ENCODE results near the gene JUND. TPM values are rescaled to one million over a fixed set of nuclear protein-coding genes. Genes with fewer than 3 reads are reported as not detected.

JUND gene
- total and polyA plus RNA-seq, 4 experiments from 2014 or later, result 16.5 to 163 (median 148) TPM

DNA sequence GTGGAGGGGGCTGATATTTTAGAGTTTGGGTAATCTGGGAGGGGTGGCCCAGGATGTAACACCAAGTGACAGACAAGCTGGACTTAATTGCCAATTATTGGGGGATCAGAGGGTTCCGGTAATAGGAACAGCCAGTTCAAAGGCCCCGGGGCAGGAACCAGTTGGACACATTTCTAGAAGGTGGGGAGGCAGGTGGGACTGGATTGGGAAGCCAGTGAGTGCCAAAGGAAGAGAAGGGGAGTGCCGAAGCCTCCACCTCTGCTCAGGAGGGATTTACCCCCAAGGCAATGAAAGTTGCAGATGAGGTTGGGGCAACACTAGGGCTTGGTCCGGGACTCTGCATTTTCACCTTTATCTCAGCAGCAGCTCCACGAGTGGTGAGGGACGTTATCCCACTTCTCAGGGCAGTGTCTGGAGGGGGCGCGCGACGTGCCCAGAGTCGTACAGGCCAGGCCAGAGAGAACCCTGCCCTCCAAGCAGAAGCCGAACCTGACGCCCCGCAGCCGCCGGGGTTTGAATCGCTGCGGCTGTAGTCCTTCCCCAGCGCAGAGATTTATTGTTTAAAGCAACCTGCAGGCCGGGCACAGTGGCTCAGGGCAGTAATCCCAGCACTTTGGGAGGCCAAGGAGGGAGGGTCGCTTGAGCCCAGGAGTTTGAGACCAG, 5.7 kb upstream of the JUND start:
- peaks cover 59% of the 10 kb centered on the region for H3K4me1 ChIP-seq (ENCODE audit: insufficient read depth, low read length)
- peaks cover 0 to 4% of the 10 kb centered on the region in 2 donors for H3K36me3 Mint-ChIP-seq
- H3K27me3 Mint-ChIP-seq, result no peaks in the 10 kb centered on the region
- peaks cover 0 to 2% (median 0%) of the 10 kb centered on the region in 8 donors for H3K9me3 Mint-ChIP-seq
- peak overlapping the region in 5 of 7 donors; percentile 32 to 91 (median 85) for H3K27ac Mint-ChIP-seq
- intact Hi-C loops (cut with micrococcal nuclease), result no loop called here
- POLR2A ChIA-PET (ENCODE audit: partially characterized antibody), result interaction anchor here (0.7 to 27.2 kb wide), 3 partner anchors 14 to 75 kb away, joined by 3 to 1691 read pairs (median 1055); partner anchors contain the start of gene LSM4
- H3K4me3 Mint-ChIP-seq, result no peak overlapping the region
- no peak overlapping the region for H3K27ac ChIP-seq (ENCODE audit: low read depth, low read length)
- no peak for DNase-seq
- CTCF ChIA-PET (ENCODE audit: partially characterized antibody), result no interaction called here
- no peak overlapping the region for H3K4me3 ChIP-seq (ENCODE audit: low read length in 2 of 2)
- H3K27me3 ChIP-seq (ENCODE audit: insufficient read depth, low read length), result no peaks in the 10 kb centered on the region
- H3K36me3 ChIP-seq (ENCODE audit: insufficient read depth, low read length), result no peaks in the 10 kb centered on the region
- no peaks in the 10 kb centered on the region for H3K9me3 ChIP-seq (ENCODE audit: control insufficient read depth in 1 of 2, low read length in 2 of 2)
- H3K4me1 Mint-ChIP-seq, result peaks cover 37 to 70% (median 53%) of the 10 kb centered on the region in 4 donors

DNA sequence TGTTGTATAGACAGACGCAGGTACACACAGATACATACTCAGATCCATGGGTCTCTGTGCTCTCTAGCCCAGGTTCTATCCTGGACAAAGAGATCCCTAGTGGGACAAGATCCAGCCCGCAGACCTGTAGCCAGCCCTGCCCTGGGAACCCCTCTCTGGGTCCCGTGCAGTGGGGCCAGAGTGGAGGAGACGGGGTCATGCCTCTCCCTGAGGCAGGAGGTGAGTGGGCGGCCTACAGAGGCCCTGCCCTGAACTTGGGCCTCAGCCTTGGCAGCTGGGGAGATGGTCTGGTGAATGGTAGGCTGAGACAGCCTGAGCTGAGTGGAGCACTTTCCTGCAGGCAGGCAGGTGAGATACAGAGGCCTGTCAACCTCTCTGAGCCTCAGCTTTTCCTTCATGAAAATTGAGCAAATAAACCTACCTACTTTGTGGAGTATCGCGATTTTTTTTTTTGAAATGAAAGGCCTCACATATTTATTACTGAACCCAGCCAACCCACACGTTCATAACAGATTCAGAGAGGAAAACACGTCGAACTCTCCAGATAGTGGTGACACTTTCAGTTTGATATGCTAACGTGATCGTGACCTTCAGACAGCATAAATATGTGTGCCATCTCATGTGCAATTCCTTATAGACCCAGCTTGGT, 3.4 kb upstream of the JUND start:
- POLR2A ChIA-PET (ENCODE audit: partially characterized antibody), result interaction anchor here (8.7 to 27.2 kb wide), 3 partner anchors 7 to 36 kb away, joined by 516 to 1691 read pairs (median 1055); partner anchors contain the start of gene LSM4
- H3K36me3 Mint-ChIP-seq, result peaks cover 0 to 8% of the 10 kb centered on the region in 2 donors
- Histone ChIP-seq H3K4me3 (ENCODE audit: low read length in 2 of 2) (no peak overlapping the region), H3K27ac (ENCODE audit: low read depth, low read length) (peak overlapping the region; percentile 56), H3K27me3 (ENCODE audit: insufficient read depth, low read length) (no peaks in the 10 kb centered on the region), H3K9me3 (ENCODE audit: control insufficient read depth in 1 of 2, low read length in 2 of 2) (no peaks in the 10 kb centered on the region), H3K36me3 (ENCODE audit: insufficient read depth, low read length) (no peaks in the 10 kb centered on the region), H3K4me1 (ENCODE audit: insufficient read depth, low read length) (peaks cover 38% of the 10 kb centered on the region)
- peak in 3 of 5 donors; percentile 18 to 44 (median 32) for DNase-seq
- CTCF ChIA-PET (ENCODE audit: partially characterized antibody), result interaction anchor here (18.3 kb wide), 1 partner anchor 43 kb away, joined by 542 read pairs; no protein-coding TSS in a partner anchor
- H3K4me1 Mint-ChIP-seq, result peaks cover 22 to 52% (median 38%) of the 10 kb centered on the region in 4 donors
- H3K27me3 Mint-ChIP-seq, result peaks cover 0 to under 1% of the 10 kb centered on the region in 2 donors
- intact Hi-C loops (cut with micrococcal nuclease), result no loop called here
- peak overlapping the region in 7 of 8 donors; percentile 26 to 81 (median 61) for H3K4me3 Mint-ChIP-seq
- H3K27ac Mint-ChIP-seq, result peak overlapping the region; percentile 90 to 99 (median 91)
- peaks cover 0 to 10% (median under 1%) of the 10 kb centered on the region in 8 donors for H3K9me3 Mint-ChIP-seq

DNA sequence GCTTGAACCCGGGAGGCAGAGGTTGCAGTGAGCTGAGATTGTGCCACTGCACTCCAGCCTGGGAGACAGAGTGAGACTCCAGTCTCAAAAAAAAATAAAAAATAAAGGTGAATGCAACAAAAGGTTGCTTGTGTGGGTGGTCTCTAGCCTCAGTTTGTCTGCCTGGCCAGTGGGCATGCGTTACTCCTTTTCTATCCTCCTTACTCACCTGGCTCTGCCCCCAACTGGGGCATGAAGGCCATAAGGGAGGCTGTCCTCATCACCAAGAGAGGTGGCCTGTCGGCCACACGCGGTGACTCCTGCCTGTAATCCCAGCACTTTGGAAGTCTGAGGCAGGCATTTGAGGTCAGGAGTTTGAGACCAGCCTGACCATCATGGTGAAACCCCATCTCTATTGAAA, 1.9 kb upstream of the JUND start:
- Mint-ChIP-seq H3K9me3 (peaks cover 0 to 23% (median 3%) of the 10 kb centered on the region in 8 donors), H3K27ac (peak overlapping the region; percentile 61 to 99 (median 91)), H3K36me3 (peaks cover 14 to 23% of the 10 kb centered on the region in 2 donors), H3K4me1 (peaks cover 27 to 57% (median 43%) of the 10 kb centered on the region in 4 donors), H3K27me3 (peaks cover 0 to 6% of the 10 kb centered on the region in 2 donors), H3K4me3 (peak overlapping the region in 3 of 8 donors; percentile 31 to 87 (median 43))
- peak overlapping the region; percentile 91 for H3K27ac ChIP-seq (ENCODE audit: low read depth, low read length)
- H3K4me1 ChIP-seq (ENCODE audit: insufficient read depth, low read length), result peaks cover 39% of the 10 kb centered on the region
- DNase-seq, result no peak
- H3K36me3 ChIP-seq (ENCODE audit: insufficient read depth, low read length), result peaks cover 9% of the 10 kb centered on the region
- no peaks in the 10 kb centered on the region for H3K27me3 ChIP-seq (ENCODE audit: insufficient read depth, low read length)
- intact Hi-C loops (cut with micrococcal nuclease), result no loop called here
- CTCF ChIA-PET (ENCODE audit: partially characterized antibody), result interaction anchor here (5.9 to 18.3 kb wide), 2 partner anchors 35 to 44 kb away, joined by 255 to 542 read pairs; partner anchors contain the start of gene LSM4
- no peak overlapping the region for H3K4me3 ChIP-seq (ENCODE audit: low read length in 2 of 2)
- no peaks in the 10 kb centered on the region for H3K9me3 ChIP-seq (ENCODE audit: control insufficient read depth in 1 of 2, low read length in 2 of 2)
- POLR2A ChIA-PET (ENCODE audit: partially characterized antibody), result interaction anchor here (5.4 to 27.2 kb wide), 4 partner anchors 8 to 136 kb away, joined by 125 to 1691 read pairs (median 786); partner anchors contain the start of genes LSM4 and SSBP4

DNA sequence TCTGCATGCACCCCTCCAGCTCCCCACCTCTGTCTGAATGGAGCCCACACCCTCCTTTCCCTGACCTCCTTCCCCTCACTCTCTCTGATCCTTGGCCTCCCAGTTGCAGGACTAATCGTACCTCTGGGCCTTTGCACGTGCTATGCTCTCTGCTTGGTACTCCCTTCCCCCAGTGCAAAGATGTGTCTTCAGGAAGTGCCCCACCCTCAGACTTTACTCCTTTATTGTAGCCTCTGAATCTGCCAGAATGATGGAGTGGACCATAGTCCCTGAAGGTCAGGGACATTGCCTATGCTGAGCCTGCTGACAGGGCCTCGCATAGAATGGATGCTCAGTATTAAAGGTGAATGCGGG, 1.3 kb upstream of the JUND start:
- H3K9me3 Mint-ChIP-seq, result peaks cover 0 to 28% (median 3%) of the 10 kb centered on the region in 8 donors
- H3K36me3 ChIP-seq (ENCODE audit: insufficient read depth, low read length), result peaks cover 13% of the 10 kb centered on the region
- H3K4me1 ChIP-seq (ENCODE audit: insufficient read depth, low read length), result peaks cover 45% of the 10 kb centered on the region
- peak in 2 of 5 donors; percentile 17 to 40 for DNase-seq
- H3K36me3 Mint-ChIP-seq, result peaks cover 14 to 28% of the 10 kb centered on the region in 2 donors
- peak overlapping the region; percentile 48 to 67 for H3K4me3 ChIP-seq (ENCODE audit: low read length in 2 of 2)
- H3K9me3 ChIP-seq (ENCODE audit: control insufficient read depth in 1 of 2, low read length in 2 of 2), result no peaks in the 10 kb centered on the region
- H3K4me1 Mint-ChIP-seq, result peaks cover 32 to 62% (median 46%) of the 10 kb centered on the region in 4 donors
- peak overlapping the region; percentile 91 for H3K27ac ChIP-seq (ENCODE audit: low read depth, low read length)
- CTCF ChIA-PET (ENCODE audit: partially characterized antibody), result interaction anchor here (5.4 to 18.3 kb wide), 5 partner anchors 10 to 45 kb away, joined by 49 to 542 read pairs (median 118); partner anchors contain the start of gene LSM4
- POLR2A ChIA-PET (ENCODE audit: partially characterized antibody), result interaction anchor here (4.3 to 27.2 kb wide), 7 partner anchors 9 to 137 kb away, joined by 24 to 1691 read pairs (median 125); partner anchors contain the start of genes LSM4, MPV17L2, PIK3R2 and RAB3A
- H3K27ac Mint-ChIP-seq, result peak overlapping the region; percentile 96 to 99 (median 98)
- peaks cover 0 to 6% of the 10 kb centered on the region in 2 donors for H3K27me3 Mint-ChIP-seq
- no peaks in the 10 kb centered on the region for H3K27me3 ChIP-seq (ENCODE audit: insufficient read depth, low read length)
- intact Hi-C loops (cut with micrococcal nuclease), result no loop called here
- peak overlapping the region; percentile 78 to 94 (median 86) for H3K4me3 Mint-ChIP-seq

DNA sequence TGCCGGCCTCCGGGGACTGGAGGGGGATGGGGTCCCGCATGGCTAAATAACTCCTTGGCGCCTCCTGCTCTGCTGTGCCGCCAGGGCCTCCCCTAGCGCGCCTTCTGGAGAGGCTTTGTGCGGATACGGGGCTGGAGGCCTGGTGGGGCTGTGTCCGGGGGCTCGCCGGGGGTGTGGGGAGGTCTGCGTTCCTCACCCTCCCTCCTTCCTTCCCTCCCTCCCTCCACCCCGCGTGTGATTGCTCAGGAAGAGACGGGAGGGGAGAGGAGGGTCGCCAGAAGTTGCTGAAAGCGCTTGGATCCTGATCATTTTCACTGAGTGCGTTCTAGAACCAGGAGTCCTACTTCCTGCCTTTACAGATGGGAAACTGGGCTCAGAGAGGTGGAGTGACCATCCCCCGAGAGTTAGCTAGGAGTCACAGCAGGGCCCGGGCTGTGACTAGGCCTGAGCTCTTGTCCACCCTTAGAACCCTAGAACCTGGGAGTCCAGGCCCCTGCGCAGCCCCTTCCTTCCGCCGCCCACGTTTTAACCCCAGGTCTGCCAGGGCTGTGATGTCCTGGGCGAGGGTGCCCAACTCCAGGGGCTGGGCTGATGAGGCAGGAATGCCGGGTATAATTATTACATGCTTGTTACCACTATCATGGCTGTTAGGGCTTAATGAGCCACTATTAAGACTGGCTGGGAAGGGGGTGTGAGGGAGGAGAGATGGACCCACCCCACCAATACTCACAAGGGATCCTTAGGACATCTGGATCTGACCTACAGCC, 782 bp upstream of the JUND start:
- ChIA-PET POLR2A (ENCODE audit: partially characterized antibody) (interaction anchor here (0.6 to 27.2 kb wide), 41 partner anchors 9 to 1913 kb away, joined by 3 to 1691 read pairs (median 6); partner anchors contain the start of genes ARRDC2, COPE, DDX49 and FKBP8), CTCF (ENCODE audit: partially characterized antibody) (interaction anchor here (0.5 to 18.3 kb wide), 6 partner anchors 8 to 45 kb away, joined by 3 to 542 read pairs (median 86); partner anchors contain the start of gene LSM4)
- Histone ChIP-seq H3K27ac (ENCODE audit: low read depth, low read length) (peak overlapping the region; percentile 91), H3K9me3 (ENCODE audit: control insufficient read depth in 1 of 2, low read length in 2 of 2) (no peaks in the 10 kb centered on the region), H3K27me3 (ENCODE audit: insufficient read depth, low read length) (no peaks in the 10 kb centered on the region), H3K4me1 (ENCODE audit: insufficient read depth, low read length) (peaks cover 47% of the 10 kb centered on the region), H3K36me3 (ENCODE audit: insufficient read depth, low read length) (peaks cover 13% of the 10 kb centered on the region), H3K4me3 (ENCODE audit: low read length in 2 of 2) (peak overlapping the region; percentile 48 to 67)
- peaks cover 14 to 33% of the 10 kb centered on the region in 2 donors for H3K36me3 Mint-ChIP-seq
- intact Hi-C loops (cut with micrococcal nuclease), result no loop called here
- H3K27ac Mint-ChIP-seq, result peak overlapping the region; percentile 96 to 99 (median 98)
- no peak for DNase-seq
- peaks cover 33 to 67% (median 49%) of the 10 kb centered on the region in 4 donors for H3K4me1 Mint-ChIP-seq
- H3K9me3 Mint-ChIP-seq, result peaks cover 0 to 32% (median 3%) of the 10 kb centered on the region in 8 donors
- H3K4me3 Mint-ChIP-seq, result peak overlapping the region; percentile 78 to 94 (median 86)
- peaks cover 0 to 6% of the 10 kb centered on the region in 2 donors for H3K27me3 Mint-ChIP-seq

All from CD4-positive, alpha-beta memory T cell (primary cell).